HG03045 (cell line): Measurements from ENCODE around the gene BACH2.
A peak's percentile ranks its signal among the peaks of the same experiment; 100 is the strongest.
"Not testable (repeated sequence)": the region's sequence is repeated elsewhere in the genome, so short reads cannot be mapped to it uniquely, and the experiment has no call there.

Experiments
- ATAC-seq: cut with Tn5 transposase; IDR thresholded peaks from one replicate; pipeline ENCODE4 v1.9.1; 2021; ENCODE audit warnings: mild to moderate bottlenecking, moderate library complexity; ENCODE audit not compliant: unreplicated experiment

BACH2 gene

GRCh38 chr6:90217506-90218127, 79.0 kb downstream of the BACH2 start:
- no peak for ATAC-seq

- ATAC-seq = no peak
Measured at GRCh38 chr6:90216072-90216977, 80.3 kb downstream of the BACH2 start.

GRCh38 chr6:90214966-90215365, 81.7 kb downstream of the BACH2 start:
- ATAC-seq = no peak

GRCh38 chr6:90214461-90214860, 82.2 kb downstream of the BACH2 start:
- ATAC-seq = no peak

- ATAC-seq = no peak
Measured at GRCh38 chr6:90212274-90212673, 84.4 kb downstream of the BACH2 start.

DNA sequence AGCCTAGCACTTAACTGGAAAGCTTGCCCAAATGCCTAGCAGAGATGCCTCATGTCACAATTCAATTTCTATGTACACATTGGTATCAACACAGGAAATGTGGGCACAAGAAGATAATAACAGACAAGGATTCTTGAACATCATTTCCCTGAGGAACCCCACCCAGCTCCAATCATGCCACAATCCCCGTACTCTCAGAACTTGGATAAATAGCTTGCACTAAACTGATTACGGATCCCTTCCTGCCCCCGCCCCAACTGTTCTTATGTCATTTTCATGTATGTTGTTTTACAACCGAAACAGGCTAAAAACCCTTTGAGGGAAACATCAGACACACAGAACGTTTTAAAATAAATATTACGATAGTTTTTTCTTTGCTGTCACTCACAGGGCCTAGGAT, 87.1 kb downstream of the BACH2 start:
- ATAC-seq = no peak

DNA sequence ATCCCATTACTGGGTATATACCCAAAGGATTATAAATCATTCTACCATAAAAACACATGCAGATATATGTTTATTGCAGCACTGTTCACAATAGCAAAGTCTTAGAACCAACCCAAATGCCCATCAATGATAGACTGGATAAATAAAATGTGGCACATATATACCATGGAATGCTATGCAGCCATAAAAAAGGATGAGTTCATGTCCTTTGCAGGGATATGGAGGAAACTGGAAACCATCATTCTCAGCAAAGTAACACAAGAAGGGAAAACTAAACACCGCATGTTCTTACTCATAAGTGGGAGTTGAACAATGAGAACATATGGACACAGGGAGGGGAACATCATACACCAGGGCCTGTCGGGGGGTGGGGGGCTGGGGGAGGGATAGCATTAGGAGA, 88.0 kb downstream of the BACH2 start:
- ATAC-seq = not testable (repeated sequence)

DNA sequence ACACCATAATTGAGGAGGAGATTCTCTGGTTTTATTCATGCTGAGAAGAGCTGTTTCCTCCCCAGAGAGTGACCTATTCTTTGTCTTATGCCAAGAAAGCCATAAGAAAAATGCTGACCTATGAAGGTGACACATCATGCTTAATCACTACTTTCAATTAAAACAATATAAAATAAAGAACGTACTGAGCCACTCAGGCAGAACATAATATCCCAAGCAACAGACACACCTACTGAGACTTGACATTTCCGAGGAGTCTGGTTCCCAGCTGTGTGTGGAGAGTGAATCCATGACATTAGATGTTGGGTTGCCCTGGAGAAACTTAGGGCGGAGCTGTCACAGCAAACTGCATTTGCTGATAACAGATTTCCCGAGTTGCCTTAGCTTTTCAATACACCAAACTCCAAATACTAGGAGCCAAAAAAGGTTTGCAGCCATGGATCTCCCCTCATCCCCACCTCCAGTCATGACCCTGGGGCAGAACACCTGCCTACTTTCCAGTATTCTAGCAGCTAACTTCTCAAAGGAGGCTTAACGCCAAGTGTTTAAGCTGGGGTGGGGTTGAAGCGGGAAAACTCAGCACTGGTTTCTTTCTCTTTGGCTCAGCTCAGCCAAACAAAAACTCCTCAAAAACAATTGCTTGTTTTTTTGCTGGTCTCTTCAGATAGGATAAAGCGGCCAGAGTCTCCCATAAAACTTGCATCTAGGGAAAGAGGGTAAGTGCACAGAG, 92.2 kb downstream of the BACH2 start:
- ATAC-seq = no peak

- ATAC-seq = no peak
Measured at GRCh38 chr6:90203672-90204071, 93.0 kb downstream of the BACH2 start.

DNA sequence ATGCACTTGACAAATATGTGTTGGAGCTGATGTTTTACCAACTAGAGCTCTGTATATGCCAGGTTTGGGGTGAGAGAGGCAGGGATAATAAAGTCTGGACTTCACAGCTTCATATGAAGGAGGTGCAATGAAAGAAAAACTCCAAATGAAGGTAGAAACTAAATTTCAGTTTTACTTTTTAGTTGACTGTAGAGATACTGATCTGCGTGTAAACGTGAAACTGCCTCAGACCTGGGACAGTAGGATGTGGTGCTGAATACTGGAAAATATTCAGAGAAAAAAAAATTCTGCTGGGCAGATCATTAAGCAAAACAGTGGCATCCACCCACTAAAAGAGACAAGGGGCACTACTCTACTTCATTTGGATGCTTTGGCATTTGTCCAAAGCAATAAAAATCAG, 94.5 kb downstream of the BACH2 start:
- no peak for ATAC-seq

DNA sequence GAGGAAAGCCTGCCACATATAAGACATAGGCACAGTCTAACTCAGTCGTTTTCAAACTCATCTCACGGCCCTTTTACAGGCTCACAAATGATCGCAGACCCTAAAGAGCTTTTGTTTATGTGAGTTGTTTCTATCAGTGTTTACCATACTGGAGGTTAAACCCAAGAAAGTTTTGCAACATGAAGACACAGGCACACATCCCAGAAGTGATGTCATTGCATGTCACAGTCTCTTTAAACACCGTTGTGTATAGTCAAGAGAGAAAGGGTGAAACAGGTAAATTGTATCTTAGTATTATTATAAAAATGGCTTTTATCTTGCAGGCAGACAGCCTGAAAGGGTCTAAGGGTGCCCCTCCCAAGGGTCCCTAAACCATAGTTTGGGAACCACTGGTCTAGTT, 96.7 kb downstream of the BACH2 start:
- ATAC-seq = no peak

DNA sequence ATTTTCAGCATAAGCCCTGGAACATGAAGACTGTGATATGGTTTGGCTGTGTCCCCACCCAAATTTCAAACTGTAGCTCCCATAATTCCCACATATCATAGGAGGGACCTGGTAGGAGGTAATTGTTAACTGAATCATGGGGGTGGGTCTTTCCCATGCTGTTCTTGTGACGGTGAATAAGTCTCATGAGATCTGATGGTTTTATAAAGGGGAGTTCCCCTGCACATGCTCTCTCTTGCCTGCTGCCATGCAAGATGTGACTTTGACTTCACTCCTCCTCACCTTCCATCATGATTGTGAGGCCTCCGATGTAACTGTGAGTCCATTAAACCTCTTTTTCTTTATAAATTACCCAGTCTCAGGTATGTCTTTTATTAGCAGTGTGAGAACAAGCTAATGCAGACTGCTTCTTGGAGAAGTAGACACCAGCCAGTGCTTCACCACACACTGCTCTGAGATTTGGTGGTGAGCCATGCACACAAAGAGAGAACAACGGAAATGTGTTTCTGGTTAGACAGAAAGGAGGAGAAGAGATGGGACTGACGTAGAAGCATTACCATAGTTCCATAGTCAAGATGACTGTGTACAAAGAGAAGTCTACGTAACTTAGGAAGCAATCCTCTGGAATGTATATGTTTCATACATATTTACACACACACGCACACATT, 97.8 kb downstream of the BACH2 start:
- no peak for ATAC-seq

DNA sequence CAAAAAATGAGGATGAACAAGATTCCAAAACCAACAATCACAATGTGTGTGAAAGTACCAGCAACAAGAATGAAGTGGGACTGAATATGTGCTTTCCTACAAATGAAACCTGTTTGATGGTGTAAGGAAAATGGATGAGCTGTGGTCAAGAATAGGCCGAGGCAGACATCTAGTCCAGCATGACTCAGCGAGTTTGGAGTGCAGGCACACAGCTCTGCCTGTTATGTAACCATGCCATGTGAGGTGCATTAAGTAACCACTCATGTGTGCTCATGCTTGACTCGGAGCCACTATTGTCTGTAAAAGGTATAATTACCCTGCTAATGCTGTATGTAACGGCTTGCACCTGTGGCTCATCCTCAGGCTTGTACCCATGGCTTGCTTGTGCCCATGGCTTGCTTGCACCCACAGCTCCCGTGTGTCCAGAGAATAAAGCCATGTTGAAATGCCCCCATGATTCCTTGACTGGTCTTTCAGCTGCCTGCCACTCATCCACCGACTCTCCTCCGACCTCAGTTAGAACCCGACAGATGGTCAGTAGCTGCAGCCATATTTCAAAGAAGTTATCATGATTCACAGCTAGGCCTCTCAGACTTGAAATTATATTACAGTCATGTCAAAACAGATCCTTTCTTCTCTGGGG, 98.7 kb downstream of the BACH2 start:
- ATAC-seq = no peak

DNA sequence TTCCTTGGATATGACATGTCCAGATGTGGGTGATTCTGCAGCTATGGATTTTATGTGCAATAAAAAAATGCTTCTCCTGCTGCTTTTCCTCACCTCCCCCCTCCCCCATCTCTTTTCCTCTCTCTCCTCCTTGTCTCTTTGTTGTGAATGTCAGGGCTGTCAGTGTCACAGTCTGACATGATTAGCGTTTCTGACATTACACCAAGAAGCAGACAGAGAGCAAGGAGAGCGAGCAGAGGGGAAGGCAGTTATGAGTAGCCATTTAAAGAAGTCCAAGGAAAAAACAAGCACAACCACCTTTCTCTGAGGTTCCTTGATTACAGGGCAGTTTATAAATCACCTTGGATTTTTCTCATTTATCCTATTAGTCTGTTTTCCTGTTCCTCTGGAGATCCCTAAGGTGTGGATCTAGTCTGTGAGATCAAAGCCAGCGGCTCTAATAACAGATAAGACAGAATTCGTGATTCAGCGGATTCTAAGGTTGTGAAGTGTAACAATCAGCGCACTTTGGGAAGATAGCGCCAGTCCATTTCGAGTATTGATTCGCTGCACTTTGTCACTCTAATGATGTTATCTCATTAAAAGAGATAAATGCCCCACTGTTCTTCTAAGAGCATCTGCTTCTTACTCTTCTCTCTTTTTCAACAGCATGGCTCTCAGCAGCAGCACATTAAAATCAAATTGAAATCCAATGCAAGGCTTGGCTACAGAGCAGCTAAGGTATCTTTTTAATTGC, 101.4 kb downstream of the BACH2 start:
- ATAC-seq = no peak

GRCh38 chr6:90194371-90194841, 102.2 kb downstream of the BACH2 start:
- no peak for ATAC-seq

- ATAC-seq = no peak
Measured at GRCh38 chr6:90193359-90193758, 103.3 kb downstream of the BACH2 start.

DNA sequence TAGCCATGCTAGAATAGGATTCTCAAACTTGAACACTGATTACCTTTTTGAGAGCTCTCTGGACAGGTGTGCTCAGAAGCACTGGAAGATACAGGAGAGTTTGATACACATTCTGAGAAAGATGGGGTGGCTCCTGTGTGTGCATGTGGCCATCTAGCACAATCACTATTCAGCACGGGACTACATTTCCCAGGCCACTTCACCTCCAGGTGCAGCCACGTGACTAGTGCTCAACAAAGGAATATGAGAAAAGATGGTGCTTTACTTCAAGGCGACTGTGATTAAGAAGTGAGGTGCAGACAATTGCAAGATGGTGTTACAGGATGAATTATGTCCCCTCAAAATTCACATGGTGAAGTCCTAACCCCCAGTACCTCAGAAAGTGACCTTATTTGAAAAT, 103.8 kb downstream of the BACH2 start:
- no peak for ATAC-seq

GRCh38 chr6:90190752-90191395, 105.8 kb downstream of the BACH2 start:
- ATAC-seq = peak; percentile 46

GRCh38 chr6:90190131-90190530, 106.5 kb downstream of the BACH2 start:
- ATAC-seq = no peak
